B cell (primary cell): Measurements from ENCODE around the gene TEKT3. TPM values are rescaled to one million over a fixed set of nuclear protein-coding genes. Genes with fewer than 3 reads are reported as not detected.

Experiments
- ATAC-seq: fragments of 200-7000 bp; cut with Tn5 transposase; one replicate; pipeline ENCODE4 v1.10.0; 2021; ENCODE audit warnings: low read depth, mild to moderate bottlenecking, moderate number of reproducible peaks, moderate library complexity
- CTCF ChIA-PET: fragments of 350-600 bp; sonication (Branson Sonifier 250); formaldehyde crosslinking; loops from one replicate; lab custom pipeline; 2021; ENCODE audit warnings: antibody characterized with exemption, inconsistent platforms; lab: Charles Lee
- POLR2A ChIA-PET: fragments of 350-600 bp; sonication (Branson Sonifier 250); formaldehyde crosslinking; loops from one replicate; lab custom pipeline; 2021; ENCODE audit warnings: antibody characterized with exemption; lab: Charles Lee
- DNase-seq: peaks from one replicate; pipeline ENCODE4 v3.0.0; 2013
- H2AFZ ChIP-seq: 2 replicates; pipeline ENCODE4 v1.6.1; 2012; ENCODE audit warnings: mild to moderate bottlenecking, low read depth, low read length; ENCODE audit not compliant: insufficient read depth, poor library complexity, severe bottlenecking
- H3K27ac ChIP-seq, 2 donors: 1 replicate in 1 of 2; 2 replicates in 1 of 2; pipeline ENCODE4 v1.5.1; 2012 to 2013; ENCODE audit warnings: low read length in 2 of 2, mild to moderate bottlenecking in 2 of 2, moderate library complexity in 1 of 2
- H3K27me3 ChIP-seq, 4 experiments: fragments of 200-600 bp in 1 of 4; sonication (generic) in 1 of 4; replicated peaks in 1 of 4; 1 replicate in 2 of 4; 2 replicates in 2 of 4; pipeline versions ENCODE4 v1.6.1 to v1.7.0; 2013 to 2016; ENCODE audit warnings: low read length in 3 of 4, mild to moderate bottlenecking in 2 of 4, mixed read lengths in 1 of 4, moderate library complexity in 1 of 4; ENCODE audit not compliant: insufficient read depth in 4 of 4, control insufficient read depth in 3 of 4; ENCODE audit errors: control extremely low read depth in 1 of 4
- H3K36me3 ChIP-seq, 2 experiments: replicated peaks in 1 of 2; 1 replicate in 1 of 2; 2 replicates in 1 of 2; pipeline versions ENCODE4 v1.6.1 to v1.7.1; 2013; ENCODE audit warnings: low read length in 1 of 2; ENCODE audit not compliant: insufficient read depth in 2 of 2, control insufficient read depth in 1 of 2; ENCODE audit errors: control extremely low read depth in 1 of 2, extremely low read depth in 1 of 2
- H3K4me1 ChIP-seq, 2 donors: fragments of 200-600 bp in 1 of 2; sonication (generic) in 1 of 2; 1 replicate in 1 of 2; 2 replicates in 1 of 2; pipeline versions ENCODE4 v1.5.1 to v1.6.1; 2013 to 2017; ENCODE audit warnings: low read length in 2 of 2; ENCODE audit not compliant: control insufficient read depth in 2 of 2, insufficient read depth in 2 of 2
- H3K4me2 ChIP-seq: replicated peaks from 2 replicates; pipeline ENCODE3; 2012; ENCODE audit warnings: mild to moderate bottlenecking, low read depth, low read length; ENCODE audit not compliant: poor library complexity, severe bottlenecking
- H3K4me3 ChIP-seq, 5 experiments: fragments of 200-600 bp in 1 of 5; sonication (generic) in 1 of 5; 1 replicate in 3 of 5; 2 replicates in 2 of 5; pipeline versions ENCODE4 v1.5.1 to v1.7.0; 2011 to 2016; ENCODE audit warnings: low read length in 4 of 5, mild to moderate bottlenecking in 4 of 5, low read depth in 2 of 5, control low read depth in 1 of 5, moderate library complexity in 1 of 5; ENCODE audit not compliant: insufficient read depth in 1 of 5; ENCODE audit errors: control extremely low read depth in 1 of 5, extremely low read depth in 1 of 5
- H3K79me2 ChIP-seq: fragments of 200-600 bp; sonication (generic); one replicate; pipeline ENCODE4 v1.6.0; 2016; ENCODE audit warnings: low read length; ENCODE audit not compliant: control insufficient read depth, insufficient read depth
- H3K9ac ChIP-seq: fragments of 200-600 bp; sonication (generic); 2 replicates; pipeline ENCODE4 v1.6.1; 2017; ENCODE audit warnings: mild to moderate bottlenecking, low read length, moderate library complexity
- H3K9me3 ChIP-seq, 3 donors: one replicate each; pipeline versions ENCODE4 v1.6.1 to v1.7.1; 2013; ENCODE audit warnings: low read length in 2 of 3; ENCODE audit not compliant: control insufficient read depth in 2 of 3, insufficient read depth in 1 of 3; ENCODE audit errors: control extremely low read depth in 1 of 3
- H4K20me1 ChIP-seq: 2 replicates; pipeline ENCODE4 v1.6.0; 2012; ENCODE audit warnings: mild to moderate bottlenecking, low read length; ENCODE audit not compliant: insufficient read depth, control insufficient read depth, poor library complexity, severe bottlenecking
- H3K27ac Mint-ChIP-seq: one replicate; pipeline ENCODE4 v1.8.0; 2021; ENCODE audit warnings: mixed read lengths
- H3K27me3 Mint-ChIP-seq: one replicate; pipeline ENCODE4 v1.8.0; 2021; ENCODE audit warnings: mixed read lengths
- H3K4me1 Mint-ChIP-seq: one replicate; pipeline ENCODE4 v1.8.0; 2021; ENCODE audit warnings: mixed read lengths
- H3K4me3 Mint-ChIP-seq: one replicate; pipeline ENCODE4 v1.8.0; 2021; ENCODE audit warnings: mixed read lengths
- H3K9me3 Mint-ChIP-seq: one replicate; pipeline ENCODE4 v1.8.0; 2022; ENCODE audit warnings: mixed read lengths; ENCODE audit not compliant: insufficient read depth
- CTCF ChIP-seq: fragments of 200-600 bp; IDR thresholded peaks from one replicate; pipeline ENCODE4 v1.8.0; 2022; ENCODE audit warnings: antibody characterized with exemption, mild to moderate bottlenecking
- EZH2 ChIP-seq: IDR thresholded peaks from 2 replicates; pipeline ENCODE4 v1.6.1; 2012; ENCODE audit warnings: borderline replicate concordance, low read depth, mild to moderate bottlenecking, moderate library complexity, low read length; ENCODE audit not compliant: insufficient read depth, poor library complexity, severe bottlenecking
- WGBS: methylation state at CpG from one replicate; pipeline ENCODE4 v1.1.5; 2013; ENCODE audit warnings: missing lambda C conversion rate; ENCODE audit not compliant: insufficient coverage; 5-methylcytosine and 5-hydroxymethylcytosine counted together
- intact Hi-C: fragments of 100-400 bp; cut with micrococcal nuclease; formaldehyde crosslinking; loops from one replicate; pipeline ENCODE4 v1.10.0; 2022
- polyA plus RNA-seq: library from polyadenylated mRNA; depleted of rRNA; stranded (reverse); fragments of >200 nt; gene quantifications from 2 replicates; pipeline ENCODE4 v1.2.3, GENCODE V29; 2012
- total RNA-seq, 2 donors: library from RNA; stranded (reverse); fragments of 120-200 nt in 1 of 2; gene quantifications; 1 replicate in 1 of 2; 2 replicates in 1 of 2; pipeline versions ENCODE4 v1.2.3 to v1.2.4, GENCODE V29; 2013 to 2022

Gene TEKT3
- total and polyA plus RNA-seq, 2 donors (not counting 1 experiment from before 2014, with no cell fraction given) = 0.49 to 1.8 TPM

GRCh38 chr17:15285466-15285865 is 55.9 kb downstream of the TEKT3 start:
- H3K4me3 ChIP-seq = no peak overlapping the region
- intact Hi-C loops = no loop called here
- DNase-seq (no peak), ATAC-seq (no peak)
- peaks cover 0 to 5% (median 0%) of the 10 kb centered on the region in 4 experiments for H3K27me3 ChIP-seq
- H3K27ac ChIP-seq = no peak overlapping the region
- Mint-ChIP-seq H3K27me3 (peaks cover 37% of the 10 kb centered on the region), H3K4me1 (no peaks in the 10 kb centered on the region), H3K4me3 (no peak overlapping the region), H3K9me3 (peaks cover 2% of the 10 kb centered on the region), H3K27ac (no peak overlapping the region)
- no peak overlapping the region for H2AFZ ChIP-seq
- no peaks in the 10 kb centered on the region for H3K79me2 ChIP-seq
- H3K4me1 ChIP-seq = no peaks in the 10 kb centered on the region
- peaks cover 0 to 6% (median 3%) of the 10 kb centered on the region in 3 donors for H3K9me3 ChIP-seq
- ChIA-PET CTCF (no interaction called here), POLR2A (no interaction called here)
- TF ChIP-seq CTCF = no peak
- H4K20me1 ChIP-seq = no peaks in the 10 kb centered on the region
- no peaks in the 10 kb centered on the region for H3K36me3 ChIP-seq
- no peak overlapping the region for H3K4me2 ChIP-seq
- 87% methylated on average over 6 of the region's 6 CpGs for WGBS
- no peak overlapping the region for H3K9ac ChIP-seq

GRCh38 chr17:15284537-15284936 is 56.9 kb downstream of the TEKT3 start:
- Histone ChIP-seq H2AFZ (no peak overlapping the region), H3K4me3 (no peak overlapping the region), H3K27ac (no peak overlapping the region), H3K9me3 (peaks cover 0 to 6% (median 3%) of the 10 kb centered on the region in 3 donors), H3K9ac (no peak overlapping the region), H3K79me2 (no peaks in the 10 kb centered on the region), H3K27me3 (peaks cover 0 to 6% (median 0%) of the 10 kb centered on the region in 4 experiments), H3K36me3 (no peaks in the 10 kb centered on the region), H4K20me1 (no peaks in the 10 kb centered on the region), H3K4me1 (no peaks in the 10 kb centered on the region), H3K4me2 (no peak overlapping the region)
- peaks cover 37% of the 10 kb centered on the region for H3K27me3 Mint-ChIP-seq
- intact Hi-C loops = no loop called here
- ATAC-seq = no peak
- no peaks in the 10 kb centered on the region for H3K4me1 Mint-ChIP-seq
- no CpG with 5 or more reads among the region's 2 CpGs for WGBS
- peaks cover 2% of the 10 kb centered on the region for H3K9me3 Mint-ChIP-seq
- TF ChIP-seq EZH2 = no peak
- TF ChIP-seq CTCF = no peak
- no peak for DNase-seq
- ChIA-PET POLR2A (no interaction called here), CTCF (no interaction called here)
- no peak overlapping the region for H3K4me3 Mint-ChIP-seq
- no peak overlapping the region for H3K27ac Mint-ChIP-seq
